A549 (cell line): ENCODE measurements around the gene SKAP1. TPM values are rescaled to one million over a fixed set of nuclear protein-coding genes. Genes with fewer than 3 reads are reported as not detected.

Experiments used
- ATAC-seq, 2 experiments: fragments of 200-7000 bp in 1 of 2; fragments of >200 bp in 1 of 2; cut with Nextera tagmentation in 1 of 2; cut with Tn5 transposase in 1 of 2; 3 replicates each; pipeline versions ENCODE4 v1.8.0 to v1.9.1; 2018 to 2020; ENCODE audit warnings: mild to moderate bottlenecking in 1 of 2, moderate library complexity in 1 of 2
- CTCF ChIA-PET: fragments of 300-600 bp; sonication (Branson Sonifier 250); formaldehyde crosslinking; extraction: SDS; loops from one replicate; lab custom pipeline; 2021; ENCODE audit warnings: antibody characterized with exemption, inconsistent platforms; lab: Yijun Ruan, JAX
- POLR2A ChIA-PET: fragments of 350-600 bp; formaldehyde crosslinking; extraction: SDS; loops from one replicate; lab custom pipeline; 2021; ENCODE audit warnings: antibody characterized with exemption, inconsistent platforms; lab: Yijun Ruan, JAX
- DNase-seq, 2 experiments: peaks; one replicate each; pipeline versions ENCODE4 v3.0.0 to v3.0.0-alpha.2; 2011 to 2016; ENCODE audit warnings: low read depth in 1 of 2, low spot score in 1 of 2
- FAIRE-seq: peaks from 2 replicates; lab custom pipeline; 2011; peaks lifted over from hg19 to GRCh38; lab: Jason Lieb, UNC
- H3K27ac ChIP-seq, 2 experiments: fragments of >200 bp; sonication (Bioruptor Twin); formaldehyde crosslinking; 3 replicates each; pipeline ENCODE4 v1.5.1; 2016 to 2017
- H3K4me1 ChIP-seq: fragments of >200 bp; sonication (Bioruptor Twin); formaldehyde crosslinking; 3 replicates; pipeline ENCODE4 v1.6.1; 2016
- H3K4me2 ChIP-seq: fragments of >200 bp; sonication (Bioruptor Twin); formaldehyde crosslinking; 3 replicates; pipeline ENCODE4 v1.6.1; 2016
- H3K4me3 ChIP-seq: fragments of >200 bp; sonication (Bioruptor Twin); formaldehyde crosslinking; 3 replicates; pipeline ENCODE4 v1.5.1; 2016
- H3K9me3 ChIP-seq: fragments of >200 bp; sonication (Bioruptor Twin); formaldehyde crosslinking; 3 replicates; pipeline ENCODE4 v1.6.1; 2016
- CBX2 ChIP-seq: fragments of 200-600 bp; sonication (generic); IDR thresholded peaks from 2 replicates; pipeline ENCODE4 v1.6.1; 2016; ENCODE audit warnings: low read depth, mild to moderate bottlenecking, borderline replicate concordance
- CEBPB ChIP-seq, 2 experiments: fragments of >200 bp in 1 of 2; sonication (Bioruptor Twin) in 1 of 2; formaldehyde crosslinking in 1 of 2; IDR thresholded peaks; 2 replicates each; pipeline ENCODE4 v1.6.1; 2012 to 2016
- CHD4 ChIP-seq: fragments of 200-600 bp; sonication (generic); IDR thresholded peaks from 2 replicates; pipeline ENCODE4 v1.6.1; 2016; ENCODE audit warnings: antibody characterized with exemption, mild to moderate bottlenecking, borderline replicate concordance
- EHF ChIP-seq: fragments of 250-450 bp; sonication (Bioruptor Pico); IDR thresholded peaks from 2 replicates; pipeline ENCODE4 v1.5.0; 2020; ENCODE audit warnings: mild to moderate bottlenecking
- EHMT2 ChIP-seq: fragments of 200-600 bp; sonication (generic); IDR thresholded peaks from 2 replicates; pipeline ENCODE4 v1.6.1; 2016; ENCODE audit warnings: antibody characterized with exemption, low read depth, mild to moderate bottlenecking, moderate library complexity
- ESRRA ChIP-seq: fragments of 150-350 bp; IDR thresholded peaks from 2 replicates; pipeline ENCODE4 v1.6.1; 2014; ENCODE audit warnings: mild to moderate bottlenecking, low read length, borderline replicate concordance
- FOSL2 ChIP-seq, 2 experiments: fragments of 450-650 bp in 1 of 2; fragments of >200 bp in 1 of 2; sonication (Bioruptor Twin) in 1 of 2; formaldehyde crosslinking; IDR thresholded peaks; 2 replicates each; pipeline versions ENCODE4 v1.5.0 to v1.6.1; 2016 to 2020; ENCODE audit warnings: mild to moderate bottlenecking in 1 of 2, moderate library complexity in 1 of 2
- FOXS1 ChIP-seq: fragments of 250-450 bp; sonication (Bioruptor Pico); IDR thresholded peaks from 2 replicates; pipeline ENCODE4 v1.5.0; 2020; ENCODE audit warnings: mild to moderate bottlenecking, moderate library complexity
- GATA3 ChIP-seq: IDR thresholded peaks from 2 replicates; pipeline ENCODE4 v1.6.1; 2012; ENCODE audit warnings: borderline replicate concordance
- HDAC2 ChIP-seq: fragments of 200-600 bp; sonication (generic); IDR thresholded peaks from 2 replicates; pipeline ENCODE4 v1.6.1; 2016
- HOXB13 ChIP-seq: fragments of 250-450 bp; sonication (Bioruptor Pico); IDR thresholded peaks from 2 replicates; pipeline ENCODE4 v1.5.0; 2020; ENCODE audit warnings: low read depth, mild to moderate bottlenecking, moderate library complexity
- JUN ChIP-seq, 2 experiments: fragments of >200 bp; sonication (Bioruptor Twin); formaldehyde crosslinking; IDR thresholded peaks; 2 replicates in 1 of 2; 3 replicates in 1 of 2; pipeline ENCODE4 v1.6.1; 2016 to 2017
- KDM5A ChIP-seq: fragments of 200-600 bp; sonication (generic); IDR thresholded peaks from 2 replicates; pipeline ENCODE4 v1.6.1; 2016; ENCODE audit warnings: antibody characterized with exemption, mild to moderate bottlenecking
- MAZ ChIP-seq: fragments of 150-350 bp; IDR thresholded peaks from 2 replicates; pipeline ENCODE4 v1.6.1; 2014; ENCODE audit warnings: antibody characterized with exemption, low read depth, low read length, borderline replicate concordance
- MYC ChIP-seq: IDR thresholded peaks from 2 replicates; pipeline ENCODE4 v1.6.1; 2012; ENCODE audit warnings: mild to moderate bottlenecking, inconsistent platforms, low read length, improper control_type of control experiment, borderline replicate concordance
- NR3C1 ChIP-seq: fragments of >200 bp; sonication (Bioruptor Twin); formaldehyde crosslinking; IDR thresholded peaks from 3 replicates; pipeline ENCODE4 v1.6.1; 2017
- POLR2A ChIP-seq: IDR thresholded peaks from 2 replicates; pipeline ENCODE4 v1.6.1; 2012; ENCODE audit warnings: mild to moderate bottlenecking, low read length
- POLR2AphosphoS2 ChIP-seq: conservative IDR thresholded peaks from 2 replicates; pipeline ENCODE4 v1.6.1; 2012; ENCODE audit warnings: low read length, improper control_type of control experiment, inconsistent platforms
- RAD21 ChIP-seq, 2 experiments: fragments of >200 bp in 1 of 2; sonication (Bioruptor Twin) in 1 of 2; formaldehyde crosslinking in 1 of 2; IDR thresholded peaks in 1 of 2; conservative IDR thresholded peaks in 1 of 2; 2 replicates in 1 of 2; 3 replicates in 1 of 2; pipeline ENCODE4 v1.6.1; 2012 to 2018; ENCODE audit warnings: inconsistent platforms in 1 of 2
- SREBF2 ChIP-seq: fragments of 450-650 bp; IDR thresholded peaks from 2 replicates; pipeline ENCODE4 v1.6.1; 2014; ENCODE audit warnings: mild to moderate bottlenecking, moderate library complexity
- TFCP2L1 ChIP-seq: fragments of 250-450 bp; sonication (Bioruptor Pico); IDR thresholded peaks from 2 replicates; pipeline ENCODE4 v1.5.0; 2021; ENCODE audit warnings: mild to moderate bottlenecking
- ZC3H11A ChIP-seq: fragments of 450-650 bp; IDR thresholded peaks from 2 replicates; pipeline ENCODE4 v1.6.1; 2014; ENCODE audit warnings: antibody characterized with exemption, mild to moderate bottlenecking
- ZFP36 ChIP-seq: fragments of 450-650 bp; IDR thresholded peaks from 2 replicates; pipeline ENCODE4 v1.6.1; 2014; ENCODE audit warnings: borderline replicate concordance; ENCODE audit not compliant: partially characterized antibody
- ZSCAN20 ChIP-seq: fragments of 250-450 bp; sonication (Bioruptor Pico); IDR thresholded peaks from 2 replicates; pipeline ENCODE4 v1.8.0; 2022; ENCODE audit warnings: mild to moderate bottlenecking, moderate library complexity
- WGBS: methylation state at CpG from one replicate; pipeline ENCODE4 v1.1.6; 2017; ENCODE audit errors: missing lambda C conversion rate; 5-methylcytosine and 5-hydroxymethylcytosine counted together
- polyA plus RNA-seq, 4 experiments: library from polyadenylated mRNA; depleted of rRNA in 3 of 4; stranded (reverse); fragments of >200 nt; fragmentation: RNase III in 1 of 4; extraction: RNeasy Plus Mini Kit Qiagen cat#74134 plus additional on column Dnase treatment in 1 of 4; gene quantifications; 2 replicates in 3 of 4; 3 replicates in 1 of 4; pipeline ENCODE4 v1.2.3, GENCODE V29; 2011 to 2017
- TF ChIP-seq, protein P1 (sequence below): IDR thresholded peaks from 2 replicates; pipeline ENCODE4 v1.6.1; 2012; ENCODE audit warnings: low read depth, borderline replicate concordance
- TF ChIP-seq, protein P2 (sequence below): fragments of >200 bp; sonication (Bioruptor Twin); formaldehyde crosslinking; IDR thresholded peaks from 3 replicates; pipeline ENCODE4 v1.5.1; 2016
- TF ChIP-seq, protein P3 (sequence below): IDR thresholded peaks from 2 replicates; pipeline ENCODE4 v1.6.1; 2012
- TF ChIP-seq, protein P4 (sequence below): fragments of 250-450 bp; sonication (Bioruptor Pico); IDR thresholded peaks from 2 replicates; pipeline ENCODE4 v1.5.0; 2020; ENCODE audit warnings: low read depth, mild to moderate bottlenecking, moderate library complexity
- TF ChIP-seq, protein P5 (sequence below): fragments of 150-350 bp; IDR thresholded peaks from 2 replicates; pipeline ENCODE4 v1.6.1; 2014; ENCODE audit warnings: low read depth, mild to moderate bottlenecking, low read length
- TF ChIP-seq, protein P6 (sequence below): fragments of 250-450 bp; sonication (Bioruptor Pico); IDR thresholded peaks from 2 replicates; pipeline ENCODE4 v1.5.0; 2021; ENCODE audit warnings: mild to moderate bottlenecking, moderate library complexity, borderline replicate concordance

Gene SKAP1
- polyA plus RNA-seq, 2 of the 4 experiments (the other 2 are of a cell fraction), result 0.14 to 0.78 TPM

DNA sequence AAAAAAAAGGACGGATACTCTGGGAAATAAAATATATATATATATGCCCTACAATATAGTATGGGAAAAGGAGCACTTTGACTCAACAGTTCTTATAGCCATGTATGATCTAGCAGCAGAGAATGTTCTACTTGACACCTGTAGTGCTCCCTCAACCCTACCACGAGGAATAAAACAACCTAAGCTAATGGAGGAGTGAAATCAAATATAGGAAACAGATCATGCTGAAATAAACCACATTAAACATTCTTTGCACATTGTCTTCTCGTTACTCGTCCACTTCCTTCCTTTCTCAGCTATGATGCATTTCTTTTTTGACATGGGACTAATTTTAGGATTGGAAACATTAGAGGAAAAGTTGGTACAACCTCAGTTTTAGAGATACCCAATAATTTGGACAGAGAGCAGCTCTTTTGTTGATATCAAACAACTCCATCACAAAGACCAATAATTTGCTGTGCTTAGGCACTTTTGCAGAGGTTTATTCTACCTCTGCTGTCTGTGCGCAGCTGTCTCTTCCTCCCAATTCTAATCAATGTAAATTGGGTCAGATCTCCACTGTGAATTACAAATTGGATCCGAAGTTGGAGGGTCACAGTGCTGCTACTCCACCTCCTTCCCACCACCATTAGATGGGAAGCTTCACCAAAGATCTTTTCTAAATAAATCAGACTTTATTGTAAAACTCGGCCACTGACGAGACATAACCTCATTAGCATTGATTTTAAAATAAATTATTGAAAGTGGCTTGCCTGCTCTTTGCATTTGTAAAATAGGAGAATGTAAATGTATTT lies 256.6 kb downstream of the SKAP1 start (continued):
- TF ChIP-seq MAZ, result no peak
- no peak for TF ChIP-seq FOSL2 (IDR thresholded peaks at IDR 0.05)
- TF ChIP-seq FOSL2 (CRISPR knock-in tag; IDR thresholded peaks at IDR 0.05), result no peak
- TF ChIP-seq MYC, result no peak
- TF ChIP-seq ZC3H11A, result no peak
- TF ChIP-seq, all 56 proteins: peak for 0

DNA sequence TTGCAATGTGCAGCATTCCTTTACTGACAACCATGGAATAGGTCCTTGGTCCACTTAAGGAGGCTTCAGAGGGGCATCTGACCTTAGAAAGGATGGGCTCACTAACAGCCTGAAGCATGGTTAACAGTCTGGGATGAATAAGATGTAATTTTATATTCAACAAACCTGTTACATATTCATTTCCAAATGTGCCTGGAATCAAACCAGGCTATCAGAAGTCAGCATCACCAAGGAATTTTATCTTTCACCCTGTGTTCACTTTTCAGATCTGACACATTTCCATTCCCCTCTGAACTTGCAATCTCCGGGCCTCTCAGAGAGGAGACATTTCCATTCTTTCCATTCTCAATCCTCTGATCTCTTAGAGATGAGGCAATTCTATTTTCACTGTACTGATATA lies 260.1 kb downstream of the SKAP1 start:
- no peaks in the 10 kb centered on the region for H3K9me3 ChIP-seq

DNA sequence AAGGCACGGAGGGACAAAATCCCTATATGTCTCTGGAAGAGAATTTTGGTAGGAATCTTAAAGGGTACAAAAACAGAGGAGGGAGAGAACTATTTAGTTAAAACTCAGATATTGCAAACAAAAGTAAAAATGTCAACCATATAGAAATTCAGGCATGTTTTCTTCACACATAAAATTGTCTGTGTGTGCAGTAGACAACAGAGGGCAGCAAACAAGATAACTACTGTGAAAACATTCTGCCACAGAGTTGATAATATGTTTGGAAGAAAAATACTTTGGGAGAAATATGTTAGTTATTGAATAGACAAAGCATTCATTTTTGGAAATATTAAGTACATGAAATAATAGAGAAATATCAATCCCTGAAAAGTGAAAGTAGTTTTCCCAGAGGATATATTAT lies 266.2 kb downstream of the SKAP1 start:
- Histone ChIP-seq H3K9me3 (no peaks in the 10 kb centered on the region), H3K4me3 (no peak overlapping the region), H3K4me1 (peaks cover 18% of the 10 kb centered on the region), H3K27ac (no peak overlapping the region), H3K4me2 (no peak overlapping the region)
- 92% methylated on average over 1 of the region's 1 CpG for WGBS
- FAIRE-seq (peak; percentile 39), DNase-seq (no peak), ATAC-seq (no peak)
- POLR2A ChIA-PET, result interaction anchor here (0.6 kb wide), 1 partner anchor 115 kb away, joined by 3 read pairs; the partner anchor contains the start of gene NFE2L1
- no peak for TF ChIP-seq SREBF2
- TF ChIP-seq RAD21 (conservative IDR thresholded peaks at IDR 0.05 in 1 of 2, IDR thresholded peaks at IDR 0.05 in 1 of 2), result 0 out of 5 replicates have a peak, but pooled peaks of 1 of the 2 experiments have one; percentile 2
- no peak for TF ChIP-seq ZFP36
- TF ChIP-seq, protein P1, sequence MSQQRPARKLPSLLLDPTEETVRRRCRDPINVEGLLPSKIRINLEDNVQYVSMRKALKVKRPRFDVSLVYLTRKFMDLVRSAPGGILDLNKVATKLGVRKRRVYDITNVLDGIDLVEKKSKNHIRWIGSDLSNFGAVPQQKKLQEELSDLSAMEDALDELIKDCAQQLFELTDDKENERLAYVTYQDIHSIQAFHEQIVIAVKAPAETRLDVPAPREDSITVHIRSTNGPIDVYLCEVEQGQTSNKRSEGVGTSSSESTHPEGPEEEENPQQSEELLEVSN, result no peak
- TF ChIP-seq ESRRA, result no peak
- no peak for TF ChIP-seq EHF (CRISPR knock-in tag)
- TF ChIP-seq, protein P2, sequence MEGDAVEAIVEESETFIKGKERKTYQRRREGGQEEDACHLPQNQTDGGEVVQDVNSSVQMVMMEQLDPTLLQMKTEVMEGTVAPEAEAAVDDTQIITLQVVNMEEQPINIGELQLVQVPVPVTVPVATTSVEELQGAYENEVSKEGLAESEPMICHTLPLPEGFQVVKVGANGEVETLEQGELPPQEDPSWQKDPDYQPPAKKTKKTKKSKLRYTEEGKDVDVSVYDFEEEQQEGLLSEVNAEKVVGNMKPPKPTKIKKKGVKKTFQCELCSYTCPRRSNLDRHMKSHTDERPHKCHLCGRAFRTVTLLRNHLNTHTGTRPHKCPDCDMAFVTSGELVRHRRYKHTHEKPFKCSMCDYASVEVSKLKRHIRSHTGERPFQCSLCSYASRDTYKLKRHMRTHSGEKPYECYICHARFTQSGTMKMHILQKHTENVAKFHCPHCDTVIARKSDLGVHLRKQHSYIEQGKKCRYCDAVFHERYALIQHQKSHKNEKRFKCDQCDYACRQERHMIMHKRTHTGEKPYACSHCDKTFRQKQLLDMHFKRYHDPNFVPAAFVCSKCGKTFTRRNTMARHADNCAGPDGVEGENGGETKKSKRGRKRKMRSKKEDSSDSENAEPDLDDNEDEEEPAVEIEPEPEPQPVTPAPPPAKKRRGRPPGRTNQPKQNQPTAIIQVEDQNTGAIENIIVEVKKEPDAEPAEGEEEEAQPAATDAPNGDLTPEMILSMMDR, result peak; percentile 24; the same call in 1 of the 3 replicates
- TF ChIP-seq POLR2A, result no peak
- no peak for TF ChIP-seq CEBPB (IDR thresholded peaks at IDR 0.05)
- CTCF ChIA-PET, result interaction anchor here (0.7 to 1.8 kb wide), 5 partner anchors 10 to 96 kb away, joined by 3 to 7 read pairs (median 3); no protein-coding TSS in a partner anchor

More for the DNA sequence above, 260.1 kb downstream of the SKAP1 start:
- DNase-seq (no peak), ATAC-seq (no peak), FAIRE-seq (peak; percentile 43)
- Histone ChIP-seq H3K4me2 (no peak overlapping the region), H3K4me1 (no peaks in the 10 kb centered on the region), H3K4me3 (no peak overlapping the region), H3K27ac (no peak overlapping the region)
- 81% methylated on average over 1 of the region's 1 CpG for WGBS
- CTCF ChIA-PET, result interaction anchor here (0.6 to 1.3 kb wide), 3 partner anchors 18 to 204 kb away, joined by 3 to 6 read pairs (median 3); no protein-coding TSS in a partner anchor
- TF ChIP-seq HOXB13 (CRISPR knock-in tag), result no peak
- TF ChIP-seq, protein P3, sequence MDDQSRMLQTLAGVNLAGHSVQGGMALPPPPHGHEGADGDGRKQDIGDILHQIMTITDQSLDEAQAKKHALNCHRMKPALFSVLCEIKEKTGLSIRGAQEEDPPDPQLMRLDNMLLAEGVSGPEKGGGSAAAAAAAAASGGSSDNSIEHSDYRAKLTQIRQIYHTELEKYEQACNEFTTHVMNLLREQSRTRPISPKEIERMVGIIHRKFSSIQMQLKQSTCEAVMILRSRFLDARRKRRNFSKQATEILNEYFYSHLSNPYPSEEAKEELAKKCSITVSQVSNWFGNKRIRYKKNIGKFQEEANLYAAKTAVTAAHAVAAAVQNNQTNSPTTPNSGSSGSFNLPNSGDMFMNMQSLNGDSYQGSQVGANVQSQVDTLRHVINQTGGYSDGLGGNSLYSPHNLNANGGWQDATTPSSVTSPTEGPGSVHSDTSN, result no peak
- no peak for TF ChIP-seq FOXS1
- TF ChIP-seq TFCP2L1 (CRISPR knock-in tag), result no peak
- TF ChIP-seq CBX2, result no peak
- TF ChIP-seq, protein P4, sequence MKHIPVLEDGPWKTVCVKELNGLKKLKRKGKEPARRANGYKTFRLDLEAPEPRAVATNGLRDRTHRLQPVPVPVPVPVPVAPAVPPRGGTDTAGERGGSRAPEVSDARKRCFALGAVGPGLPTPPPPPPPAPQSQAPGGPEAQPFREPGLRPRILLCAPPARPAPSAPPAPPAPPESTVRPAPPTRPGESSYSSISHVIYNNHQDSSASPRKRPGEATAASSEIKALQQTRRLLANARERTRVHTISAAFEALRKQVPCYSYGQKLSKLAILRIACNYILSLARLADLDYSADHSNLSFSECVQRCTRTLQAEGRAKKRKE, result no peak
- no peak for TF ChIP-seq CHD4
- TF ChIP-seq POLR2AphosphoS2, result no peak
- no peak for TF ChIP-seq NR3C1
- no peak for TF ChIP-seq SREBF2
- no peak for TF ChIP-seq ZSCAN20 (CRISPR knock-in tag)
- no peak for TF ChIP-seq JUN (IDR thresholded peaks at IDR 0.05)
- TF ChIP-seq, protein P5, sequence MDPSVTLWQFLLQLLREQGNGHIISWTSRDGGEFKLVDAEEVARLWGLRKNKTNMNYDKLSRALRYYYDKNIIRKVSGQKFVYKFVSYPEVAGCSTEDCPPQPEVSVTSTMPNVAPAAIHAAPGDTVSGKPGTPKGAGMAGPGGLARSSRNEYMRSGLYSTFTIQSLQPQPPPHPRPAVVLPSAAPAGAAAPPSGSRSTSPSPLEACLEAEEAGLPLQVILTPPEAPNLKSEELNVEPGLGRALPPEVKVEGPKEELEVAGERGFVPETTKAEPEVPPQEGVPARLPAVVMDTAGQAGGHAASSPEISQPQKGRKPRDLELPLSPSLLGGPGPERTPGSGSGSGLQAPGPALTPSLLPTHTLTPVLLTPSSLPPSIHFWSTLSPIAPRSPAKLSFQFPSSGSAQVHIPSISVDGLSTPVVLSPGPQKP, result no peak
- no peak for TF ChIP-seq KDM5A
- TF ChIP-seq HDAC2, result no peak
- no peak for TF ChIP-seq EHMT2
- TF ChIP-seq, protein P6, sequence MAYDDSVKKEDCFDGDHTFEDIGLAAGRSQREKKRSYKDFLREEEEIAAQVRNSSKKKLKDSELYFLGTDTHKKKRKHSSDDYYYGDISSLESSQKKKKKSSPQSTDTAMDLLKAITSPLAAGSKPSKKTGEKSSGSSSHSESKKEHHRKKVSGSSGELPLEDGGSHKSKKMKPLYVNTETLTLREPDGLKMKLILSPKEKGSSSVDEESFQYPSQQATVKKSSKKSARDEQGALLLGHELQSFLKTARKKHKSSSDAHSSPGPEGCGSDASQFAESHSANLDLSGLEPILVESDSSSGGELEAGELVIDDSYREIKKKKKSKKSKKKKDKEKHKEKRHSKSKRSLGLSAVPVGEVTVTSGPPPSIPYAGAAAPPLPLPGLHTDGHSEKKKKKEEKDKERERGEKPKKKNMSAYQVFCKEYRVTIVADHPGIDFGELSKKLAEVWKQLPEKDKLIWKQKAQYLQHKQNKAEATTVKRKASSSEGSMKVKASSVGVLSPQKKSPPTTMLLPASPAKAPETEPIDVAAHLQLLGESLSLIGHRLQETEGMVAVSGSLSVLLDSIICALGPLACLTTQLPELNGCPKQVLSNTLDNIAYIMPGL, result no peak
- TF ChIP-seq GATA3, result no peak
- TF ChIP-seq POLR2A, result no peak
- POLR2A ChIA-PET, result no interaction called here
